ENCODE results near the gene TBX18.

TBX18 gene

DNA sequence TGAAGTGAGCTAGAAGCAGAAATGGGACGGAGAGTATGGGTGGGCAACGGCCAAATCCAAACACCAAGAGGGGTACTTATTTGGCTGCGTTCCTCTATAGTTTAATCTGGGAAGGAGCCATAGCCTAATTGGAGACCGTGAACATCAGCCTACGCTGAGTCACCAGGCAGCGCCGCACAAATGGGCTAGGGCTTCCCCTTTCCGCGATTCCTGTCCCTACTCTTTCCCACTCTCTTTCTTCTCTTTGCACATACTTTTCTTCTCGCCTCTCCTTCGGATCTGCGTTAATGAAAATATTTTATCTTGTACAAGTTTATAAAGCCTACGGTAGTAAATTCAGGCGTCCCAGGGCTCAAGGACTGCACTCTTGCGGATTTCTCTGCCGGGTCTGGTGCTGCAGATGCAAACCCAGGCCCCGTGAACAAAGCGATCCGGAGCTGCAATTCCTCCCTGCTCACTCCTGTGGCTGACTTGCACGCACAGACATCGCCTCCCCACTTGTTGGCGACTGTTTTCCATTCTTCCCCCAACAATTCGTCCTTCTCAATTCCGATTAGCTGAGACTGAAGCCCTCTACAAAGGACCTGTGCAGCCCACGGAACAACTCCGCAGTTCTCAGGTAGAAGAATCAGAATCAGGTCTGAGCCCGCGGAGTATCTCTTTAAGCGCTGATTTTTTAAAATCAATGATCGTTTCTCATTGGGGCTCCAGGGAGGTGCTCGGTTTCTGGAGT is 4.2 kb upstream of the TBX18 start:
- H3K27me3 ChIP-seq (ENCODE audit: control insufficient read depth in 5 of 5, insufficient read depth in 4 of 5, low read length in 5 of 5) = peaks cover 0 to 25% (median 4%) of the 10 kb centered on the region in 5 donors
- peak overlapping the region; percentile 6 for H3K27ac ChIP-seq (ENCODE audit: low read depth, low read length)
- peak overlapping the region; percentile 26 to 59 (median 43) for H3K4me3 ChIP-seq (ENCODE audit: low read depth in 1 of 5, low read length in 5 of 5)
- peaks cover 0 to 21% (median 11%) of the 10 kb centered on the region in 5 donors for H3K4me1 ChIP-seq (ENCODE audit: control insufficient read depth in 5 of 5, insufficient read depth in 5 of 5, low read length in 5 of 5)
- no peak overlapping the region for H3K9ac ChIP-seq (ENCODE audit: low read length in 5 of 5)
- no peaks in the 10 kb centered on the region for H3K36me3 ChIP-seq (ENCODE audit: control insufficient read depth in 5 of 5, insufficient read depth in 5 of 5, low read length in 5 of 5)
- no peaks in the 10 kb centered on the region for H3K9me3 ChIP-seq (ENCODE audit: control insufficient read depth in 5 of 5, low read length in 5 of 5)

DNA sequence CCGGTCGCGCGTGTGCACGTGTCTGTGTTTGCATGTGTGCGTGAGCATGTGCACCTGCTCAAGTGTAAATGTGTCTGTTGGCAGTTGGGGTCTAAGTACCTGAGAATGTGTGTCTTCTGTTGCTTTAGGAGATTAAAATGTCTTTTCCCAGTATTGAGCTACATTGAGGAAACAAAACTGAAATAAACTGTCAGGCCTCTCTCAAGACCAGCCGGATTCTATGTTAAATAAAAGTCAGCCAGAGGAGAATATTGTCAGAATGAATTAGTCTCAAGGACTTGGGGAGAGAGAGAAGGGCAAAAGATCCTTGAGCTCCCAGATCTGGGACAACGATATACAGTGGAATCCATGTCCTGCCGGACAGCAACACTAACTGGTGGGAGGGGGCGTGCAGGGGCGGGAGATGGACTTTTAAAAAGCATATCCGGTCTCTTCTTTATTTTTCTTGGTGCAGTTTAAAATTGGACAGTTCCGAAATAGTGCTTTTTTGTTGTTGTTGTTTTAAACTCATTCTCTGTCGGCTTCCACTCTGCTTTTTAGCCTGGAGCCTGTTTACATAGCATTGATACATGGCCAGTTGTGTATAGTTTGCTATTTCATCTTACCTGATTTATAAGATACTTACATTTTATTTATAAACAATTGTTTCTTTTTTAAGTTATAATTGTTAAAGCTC is 3.3 kb upstream of the TBX18 start:
- Histone ChIP-seq H3K27me3 (ENCODE audit: control insufficient read depth in 5 of 5, insufficient read depth in 4 of 5, low read length in 5 of 5) (peaks cover 0 to 21% (median 4%) of the 10 kb centered on the region in 5 donors), H3K4me3 (ENCODE audit: low read depth in 1 of 5, low read length in 5 of 5) (no peak overlapping the region), H3K27ac (ENCODE audit: low read depth, low read length) (peak overlapping the region; percentile 6), H3K36me3 (ENCODE audit: control insufficient read depth in 5 of 5, insufficient read depth in 5 of 5, low read length in 5 of 5) (no peaks in the 10 kb centered on the region), H3K9me3 (ENCODE audit: control insufficient read depth in 5 of 5, low read length in 5 of 5) (no peaks in the 10 kb centered on the region), H3K9ac (ENCODE audit: low read length in 5 of 5) (no peak overlapping the region), H3K4me1 (ENCODE audit: control insufficient read depth in 5 of 5, insufficient read depth in 5 of 5, low read length in 5 of 5) (peaks cover 0 to 24% (median 14%) of the 10 kb centered on the region in 5 donors)

DNA sequence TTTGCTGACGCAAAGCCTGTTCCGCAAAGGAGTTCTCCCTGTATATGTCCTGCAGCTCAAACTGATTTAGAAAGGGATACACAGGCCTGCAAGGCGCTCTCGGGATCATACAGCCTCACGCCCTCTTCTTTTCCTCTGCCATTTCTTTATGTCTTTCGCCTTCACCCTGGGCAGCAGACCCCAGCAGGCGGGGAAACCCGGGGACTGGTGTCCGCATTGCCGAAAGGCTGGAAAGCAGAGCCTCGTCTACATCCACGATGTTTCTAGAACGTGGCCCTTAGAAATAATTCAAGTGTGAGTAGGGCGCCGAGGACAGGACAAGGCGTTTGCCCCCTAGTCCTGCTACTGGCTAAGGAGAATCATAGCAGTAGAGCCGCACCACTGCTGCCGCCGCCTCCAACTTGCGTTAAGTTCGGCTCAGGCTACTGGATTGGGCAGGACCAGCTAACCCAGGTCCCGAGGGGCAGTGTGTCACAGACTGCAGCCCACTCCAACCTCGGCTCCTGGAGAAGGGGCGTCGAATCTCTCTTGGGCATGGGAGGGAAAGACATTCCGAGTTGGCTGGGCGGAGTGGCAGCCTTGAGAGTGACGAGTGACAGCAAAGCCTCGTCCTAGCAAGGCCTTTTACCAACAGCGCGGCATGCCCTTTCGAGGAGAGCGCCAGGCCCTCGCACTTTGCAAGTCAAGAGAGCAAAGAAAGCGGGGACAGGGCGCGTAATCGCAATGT is 2.6 kb upstream of the TBX18 start:
- H3K4me3 ChIP-seq (ENCODE audit: low read depth in 1 of 5, low read length in 5 of 5) = no peak overlapping the region
- no peak overlapping the region for H3K9ac ChIP-seq (ENCODE audit: low read length in 5 of 5)
- peaks cover 0 to 30% (median 18%) of the 10 kb centered on the region in 5 donors for H3K4me1 ChIP-seq (ENCODE audit: control insufficient read depth in 5 of 5, insufficient read depth in 5 of 5, low read length in 5 of 5)
- no peak overlapping the region for H3K27ac ChIP-seq (ENCODE audit: low read depth, low read length)
- H3K36me3 ChIP-seq (ENCODE audit: control insufficient read depth in 5 of 5, insufficient read depth in 5 of 5, low read length in 5 of 5) = no peaks in the 10 kb centered on the region
- peaks cover 0 to 20% (median 4%) of the 10 kb centered on the region in 5 donors for H3K27me3 ChIP-seq (ENCODE audit: control insufficient read depth in 5 of 5, insufficient read depth in 4 of 5, low read length in 5 of 5)
- no peaks in the 10 kb centered on the region for H3K9me3 ChIP-seq (ENCODE audit: control insufficient read depth in 5 of 5, low read length in 5 of 5)

DNA sequence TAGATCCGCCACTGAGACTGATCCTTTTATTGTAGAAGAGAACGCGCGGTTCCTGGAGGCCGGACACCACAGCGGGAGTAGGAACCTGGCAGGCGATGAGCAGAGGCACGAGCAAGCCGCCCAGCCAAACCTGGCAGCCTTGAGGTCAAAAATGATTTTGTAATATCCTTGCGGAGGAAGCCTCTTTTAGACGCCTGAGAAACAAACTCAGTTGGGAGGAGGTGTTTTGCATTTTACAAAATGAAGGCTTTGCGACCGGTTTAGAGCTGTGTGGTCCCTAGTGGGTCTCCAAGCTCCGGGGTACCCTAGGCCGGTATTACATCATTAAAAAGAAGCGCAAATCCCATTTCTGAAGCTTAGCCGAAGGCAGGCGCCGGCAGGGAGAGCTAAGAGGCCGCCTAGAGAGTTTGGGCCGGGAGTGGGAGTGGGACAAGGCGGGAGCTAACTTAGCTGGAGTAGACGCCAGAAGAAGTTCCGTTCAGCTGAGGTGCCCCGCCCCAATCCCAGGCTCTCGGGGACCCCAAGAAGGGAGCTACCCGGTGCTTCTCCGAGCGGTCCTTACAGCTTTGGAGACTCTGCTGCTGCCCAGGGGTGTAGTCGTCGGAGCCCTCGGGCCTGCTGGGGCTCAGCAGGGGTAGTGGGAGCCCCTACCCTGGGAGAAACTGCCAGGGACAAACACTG is 1.9 kb upstream of the TBX18 start:
- Histone ChIP-seq H3K4me3 (ENCODE audit: low read depth in 1 of 5, low read length in 5 of 5) (no peak overlapping the region), H3K36me3 (ENCODE audit: control insufficient read depth in 5 of 5, insufficient read depth in 5 of 5, low read length in 5 of 5) (no peaks in the 10 kb centered on the region), H3K27me3 (ENCODE audit: control insufficient read depth in 5 of 5, insufficient read depth in 4 of 5, low read length in 5 of 5) (peaks cover 0 to 17% (median 4%) of the 10 kb centered on the region in 5 donors), H3K4me1 (ENCODE audit: control insufficient read depth in 5 of 5, insufficient read depth in 5 of 5, low read length in 5 of 5) (peaks cover 0 to 32% (median 22%) of the 10 kb centered on the region in 5 donors), H3K9me3 (ENCODE audit: control insufficient read depth in 5 of 5, low read length in 5 of 5) (no peaks in the 10 kb centered on the region), H3K27ac (ENCODE audit: low read depth, low read length) (no peak overlapping the region), H3K9ac (ENCODE audit: low read length in 5 of 5) (no peak overlapping the region)

DNA sequence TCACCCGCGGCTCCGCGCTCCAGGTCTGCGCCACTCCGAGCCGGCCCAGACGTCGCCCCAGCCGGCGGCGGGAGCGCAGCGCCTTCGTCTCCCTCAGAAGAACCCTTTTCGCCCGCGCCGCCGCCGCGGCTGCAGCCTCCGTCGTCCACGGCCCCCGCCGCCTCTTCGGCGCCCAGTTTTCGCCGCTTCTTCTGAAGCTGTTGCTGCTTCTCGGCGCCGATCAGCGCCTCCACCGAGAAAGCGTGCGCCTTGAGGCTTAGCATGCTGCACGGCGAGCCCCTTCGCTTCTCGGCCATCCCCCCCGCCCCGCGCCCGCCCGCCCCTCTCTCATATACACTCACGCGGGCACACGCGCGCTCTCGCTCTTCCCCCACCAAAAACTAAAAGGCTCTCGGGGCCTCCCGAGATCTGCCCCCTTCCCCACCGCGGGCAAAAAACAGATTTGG is 489 bp downstream of the TBX18 start:
- H3K36me3 ChIP-seq (ENCODE audit: control insufficient read depth in 5 of 5, insufficient read depth in 5 of 5, low read length in 5 of 5) = no peaks in the 10 kb centered on the region
- H3K27ac ChIP-seq (ENCODE audit: low read depth, low read length) = peak overlapping the region; percentile 84
- H3K4me3 ChIP-seq (ENCODE audit: low read depth in 1 of 5, low read length in 5 of 5) = peak overlapping the region; percentile 71 to 96 (median 89)
- peak overlapping the region in 3 of 5 donors; percentile 51 to 84 (median 80) for H3K9ac ChIP-seq (ENCODE audit: low read length in 5 of 5)
- H3K27me3 ChIP-seq (ENCODE audit: control insufficient read depth in 5 of 5, insufficient read depth in 4 of 5, low read length in 5 of 5) = peaks cover 0 to 17% (median 4%) of the 10 kb centered on the region in 5 donors
- H3K4me1 ChIP-seq (ENCODE audit: control insufficient read depth in 5 of 5, insufficient read depth in 5 of 5, low read length in 5 of 5) = peaks cover 0 to 32% (median 23%) of the 10 kb centered on the region in 5 donors
- H3K9me3 ChIP-seq (ENCODE audit: control insufficient read depth in 5 of 5, low read length in 5 of 5) = no peaks in the 10 kb centered on the region

DNA sequence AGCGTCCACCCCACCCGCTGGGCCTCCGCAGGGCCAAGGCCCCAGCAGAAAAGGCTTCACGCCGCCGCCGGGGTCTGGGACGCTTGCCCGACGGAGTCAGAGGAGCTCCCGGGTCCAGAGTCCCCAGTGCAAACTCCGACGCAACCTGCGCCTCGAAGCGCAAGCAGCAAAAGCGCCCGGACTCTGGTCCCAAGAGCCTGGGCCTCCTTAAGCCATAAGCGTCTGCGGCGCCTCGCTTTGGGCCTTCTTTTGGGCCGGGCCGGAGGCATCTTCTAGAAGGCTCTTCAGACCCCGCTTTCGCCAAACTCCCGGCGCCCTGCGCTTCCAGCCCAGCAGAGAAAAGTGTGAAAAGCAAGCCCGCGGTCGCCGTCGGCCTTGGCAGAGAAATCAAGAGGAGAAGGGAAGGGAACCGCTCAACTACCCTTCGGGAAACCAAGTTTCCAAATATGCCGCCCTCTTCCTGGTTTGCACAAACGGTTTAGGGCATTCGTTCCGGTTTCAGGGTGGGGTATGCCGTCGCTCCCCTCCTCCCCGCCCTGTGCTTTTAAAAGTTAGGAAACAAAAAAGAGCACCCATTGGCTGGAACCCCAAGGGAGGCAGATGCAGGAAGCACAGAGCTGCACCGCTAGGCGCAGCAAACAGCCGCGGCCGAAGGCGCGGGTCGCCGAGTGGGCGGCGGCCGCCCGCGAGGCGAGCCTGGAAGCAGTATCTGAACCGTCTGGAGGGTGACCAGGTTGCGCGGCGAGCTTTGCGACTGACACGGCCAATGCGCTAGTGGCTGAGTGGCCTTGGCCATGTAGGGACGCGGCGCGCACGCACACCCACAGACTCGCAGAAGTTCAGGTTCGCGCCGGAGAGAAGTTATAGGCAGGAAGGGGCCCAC is 1.2 kb downstream of the TBX18 start:
- H3K4me3 ChIP-seq (ENCODE audit: low read depth in 1 of 5, low read length in 5 of 5) = peak overlapping the region; percentile 71 to 93 (median 89)
- H3K27ac ChIP-seq (ENCODE audit: low read depth, low read length) = peak overlapping the region; percentile 84
- peaks cover 0 to 11% (median 4%) of the 10 kb centered on the region in 5 donors for H3K27me3 ChIP-seq (ENCODE audit: control insufficient read depth in 5 of 5, insufficient read depth in 4 of 5, low read length in 5 of 5)
- peak overlapping the region; percentile 51 to 84 (median 78) for H3K9ac ChIP-seq (ENCODE audit: low read length in 5 of 5)
- no peaks in the 10 kb centered on the region for H3K36me3 ChIP-seq (ENCODE audit: control insufficient read depth in 5 of 5, insufficient read depth in 5 of 5, low read length in 5 of 5)
- no peaks in the 10 kb centered on the region for H3K9me3 ChIP-seq (ENCODE audit: control insufficient read depth in 5 of 5, low read length in 5 of 5)
- peaks cover 0 to 31% (median 23%) of the 10 kb centered on the region in 5 donors for H3K4me1 ChIP-seq (ENCODE audit: control insufficient read depth in 5 of 5, insufficient read depth in 5 of 5, low read length in 5 of 5)

DNA sequence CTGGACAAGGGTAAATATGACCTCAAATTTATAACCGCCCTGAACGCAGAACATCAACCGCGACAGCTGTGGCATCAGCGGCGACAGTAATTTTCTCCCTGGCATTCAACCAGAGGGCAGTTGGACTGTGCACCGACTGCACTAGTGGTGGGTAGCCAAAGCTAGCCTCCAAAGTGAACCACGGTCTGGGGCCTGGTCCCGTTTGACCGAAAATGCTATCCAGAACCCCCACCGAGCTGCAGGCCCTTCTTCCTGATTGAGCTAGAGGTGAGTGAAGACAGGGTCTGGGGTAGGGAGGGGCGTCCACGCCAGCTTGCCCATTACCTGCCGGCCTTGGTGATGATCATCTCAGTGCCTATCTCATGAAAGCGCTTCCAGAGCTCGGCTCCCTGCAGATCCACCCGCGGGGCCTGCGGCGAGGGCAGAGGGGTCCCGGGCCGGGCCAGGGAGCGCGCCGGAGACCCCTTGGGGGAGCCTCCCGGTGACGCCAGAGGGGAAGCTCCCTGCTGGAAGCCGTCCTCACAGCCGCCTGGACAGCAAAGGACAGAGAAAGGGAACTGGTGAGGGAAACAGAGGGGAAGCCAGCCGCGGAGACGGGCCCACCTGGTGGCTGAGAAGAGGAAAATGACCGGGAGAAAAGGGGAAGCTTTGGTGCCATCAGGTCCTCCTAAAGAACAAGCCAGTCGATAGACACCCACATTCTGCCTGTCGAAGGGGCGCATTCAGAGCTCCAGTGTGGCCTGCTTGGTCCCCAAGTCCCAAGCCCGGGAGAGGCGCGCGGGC is 2.0 kb downstream of the TBX18 start:
- Histone ChIP-seq H3K36me3 (ENCODE audit: control insufficient read depth in 5 of 5, insufficient read depth in 5 of 5, low read length in 5 of 5) (no peaks in the 10 kb centered on the region), H3K27ac (ENCODE audit: low read depth, low read length) (peak overlapping the region; percentile 84), H3K9me3 (ENCODE audit: control insufficient read depth in 5 of 5, low read length in 5 of 5) (no peaks in the 10 kb centered on the region), H3K4me1 (ENCODE audit: control insufficient read depth in 5 of 5, insufficient read depth in 5 of 5, low read length in 5 of 5) (peaks cover 0 to 30% (median 23%) of the 10 kb centered on the region in 5 donors), H3K27me3 (ENCODE audit: control insufficient read depth in 5 of 5, insufficient read depth in 4 of 5, low read length in 5 of 5) (peaks cover 0 to 11% (median 4%) of the 10 kb centered on the region in 5 donors), H3K9ac (ENCODE audit: low read length in 5 of 5) (peak overlapping the region; percentile 22 to 80 (median 72)), H3K4me3 (ENCODE audit: low read depth in 1 of 5, low read length in 5 of 5) (peak overlapping the region; percentile 71 to 91 (median 88))

DNA sequence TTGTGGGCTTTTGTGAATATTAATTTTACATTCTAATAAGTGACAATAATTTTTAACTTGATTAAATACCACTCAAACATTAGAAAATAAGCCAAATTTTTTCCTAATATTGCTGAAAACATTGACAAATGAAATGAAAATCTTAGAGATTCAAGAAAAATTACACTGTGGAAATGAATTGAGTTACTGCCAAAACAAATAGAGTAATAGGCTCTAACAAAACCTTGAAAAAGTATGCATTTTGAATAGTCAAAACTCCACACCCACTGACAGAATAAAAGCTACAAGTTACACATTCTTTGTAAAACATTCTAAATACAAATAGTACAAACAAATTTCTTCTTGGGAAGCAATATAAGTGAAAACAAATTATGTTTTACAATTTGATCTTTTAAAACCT is 5.9 kb downstream of the TBX18 start:
- no peak overlapping the region for H3K9ac ChIP-seq (ENCODE audit: low read length in 5 of 5)
- H3K36me3 ChIP-seq (ENCODE audit: control insufficient read depth in 5 of 5, insufficient read depth in 5 of 5, low read length in 5 of 5) = peaks cover 0 to 7% (median 0%) of the 10 kb centered on the region in 5 donors
- H3K4me3 ChIP-seq (ENCODE audit: low read depth in 1 of 5, low read length in 5 of 5) = no peak overlapping the region
- H3K27ac ChIP-seq (ENCODE audit: low read depth, low read length) = peak overlapping the region; percentile 9
- H3K27me3 ChIP-seq (ENCODE audit: control insufficient read depth in 5 of 5, insufficient read depth in 4 of 5, low read length in 5 of 5) = no peaks in the 10 kb centered on the region
- H3K4me1 ChIP-seq (ENCODE audit: control insufficient read depth in 5 of 5, insufficient read depth in 5 of 5, low read length in 5 of 5) = peaks cover 0 to 31% (median 26%) of the 10 kb centered on the region in 5 donors
- H3K9me3 ChIP-seq (ENCODE audit: control insufficient read depth in 5 of 5, low read length in 5 of 5) = no peaks in the 10 kb centered on the region

Measured in subcutaneous abdominal adipose tissue (tissue), 5 donors.